Neural progenitor cell (in vitro differentiated cells): ENCODE measurements around the gene VPS33A. TPM values are rescaled to one million over a fixed set of nuclear protein-coding genes. Genes with fewer than 3 reads are reported as not detected.

ENCODE experiments used
- DNase-seq: peaks from one replicate; pipeline ENCODE4 v3.0.0-alpha.2; 2016; ENCODE audit warnings: low spot score
- H2AFZ ChIP-seq: fragments of 200-600 bp; sonication (generic); replicated peaks from 2 replicates; pipeline ENCODE4 v1.6.1; 2016; ENCODE audit warnings: antibody characterized with exemption
- H3F3A ChIP-seq: fragments of 200-600 bp; sonication (generic); 2 replicates; pipeline ENCODE4 v1.6.1; 2016; ENCODE audit warnings: antibody characterized with exemption, low read depth
- H3K27ac ChIP-seq: fragments of 200-600 bp; sonication (generic); 2 replicates; pipeline ENCODE4 v1.5.1; 2016; ENCODE audit warnings: mild to moderate bottlenecking
- H3K27me3 ChIP-seq: fragments of 200-600 bp; sonication (generic); 2 replicates; pipeline ENCODE4 v1.6.1; 2016; ENCODE audit warnings: mild to moderate bottlenecking, moderate library complexity
- H3K36me3 ChIP-seq: fragments of 200-600 bp; sonication (generic); 2 replicates; pipeline ENCODE4 v1.5.1; 2016
- H3K4me1 ChIP-seq: fragments of 200-600 bp; sonication (generic); 2 replicates; pipeline ENCODE4 v1.6.1; 2016; ENCODE audit warnings: mixed run types
- H3K4me2 ChIP-seq: fragments of 200-600 bp; sonication (generic); 2 replicates; pipeline ENCODE4 v1.6.1; 2016
- H3K4me3 ChIP-seq: fragments of 200-600 bp; sonication (generic); 2 replicates; pipeline ENCODE4 v1.5.1; 2016
- H3K79me2 ChIP-seq: fragments of 200-600 bp; sonication (generic); 2 replicates; pipeline ENCODE4 v1.6.1; 2016; ENCODE audit warnings: low read depth
- H3K9ac ChIP-seq: fragments of 200-600 bp; sonication (generic); 2 replicates; pipeline ENCODE4 v1.6.1; 2016
- H3K9me3 ChIP-seq: fragments of 200-600 bp; sonication (generic); 2 replicates; pipeline ENCODE4 v1.5.1; 2016; ENCODE audit warnings: low read depth
- H4K20me1 ChIP-seq: fragments of 200-600 bp; sonication (generic); 2 replicates; pipeline ENCODE4 v1.6.1; 2016; ENCODE audit warnings: low read depth
- H3K27ac Mint-ChIP-seq: 3 replicates; pipeline ENCODE4 v1.8.0; 2021; ENCODE audit warnings: mixed read lengths
- H3K27me3 Mint-ChIP-seq: 2 replicates; pipeline ENCODE4 v1.8.0; 2022; ENCODE audit warnings: low read depth, mild to moderate bottlenecking, inconsistent platforms, moderate library complexity, mixed read lengths; ENCODE audit not compliant: insufficient read depth
- H3K36me3 Mint-ChIP-seq: 3 replicates; pipeline ENCODE4 v1.8.0; 2021; ENCODE audit warnings: mixed read lengths
- H3K4me1 Mint-ChIP-seq: 3 replicates; pipeline ENCODE4 v1.8.0; 2021; ENCODE audit warnings: mixed read lengths
- H3K4me3 Mint-ChIP-seq: 3 replicates; pipeline ENCODE4 v1.8.0; 2021; ENCODE audit warnings: mild to moderate bottlenecking, moderate library complexity, mixed read lengths
- H3K9me3 Mint-ChIP-seq: 3 replicates; pipeline ENCODE4 v1.8.0; 2020; ENCODE audit warnings: mixed read lengths
- EZH2 ChIP-seq: fragments of 200-600 bp; sonication (generic); IDR thresholded peaks from 2 replicates; pipeline ENCODE4 v1.6.1; 2017; ENCODE audit warnings: antibody characterized with exemption, mild to moderate bottlenecking, moderate library complexity
- EZH2phosphoT487 ChIP-seq: fragments of 200-600 bp; sonication (generic); IDR thresholded peaks from 2 replicates; pipeline ENCODE4 v1.6.1; 2017; ENCODE audit warnings: antibody characterized with exemption
- total RNA-seq: library from RNA; depleted of rRNA; stranded (reverse); fragments of >200 nt; gene quantifications from 2 replicates; pipeline ENCODE4 v1.2.3, GENCODE V29; 2015; ENCODE audit warnings: low replicate concordance
- TF ChIP-seq, protein P1 (sequence below): fragments of 200-600 bp; sonication (generic); IDR thresholded peaks from 2 replicates; pipeline ENCODE4 v1.5.1; 2017; ENCODE audit warnings: antibody characterized with exemption, mild to moderate bottlenecking

Gene VPS33A
- total RNA-seq, 1 donor from 2014 or later: 42.0 TPM

DNA sequence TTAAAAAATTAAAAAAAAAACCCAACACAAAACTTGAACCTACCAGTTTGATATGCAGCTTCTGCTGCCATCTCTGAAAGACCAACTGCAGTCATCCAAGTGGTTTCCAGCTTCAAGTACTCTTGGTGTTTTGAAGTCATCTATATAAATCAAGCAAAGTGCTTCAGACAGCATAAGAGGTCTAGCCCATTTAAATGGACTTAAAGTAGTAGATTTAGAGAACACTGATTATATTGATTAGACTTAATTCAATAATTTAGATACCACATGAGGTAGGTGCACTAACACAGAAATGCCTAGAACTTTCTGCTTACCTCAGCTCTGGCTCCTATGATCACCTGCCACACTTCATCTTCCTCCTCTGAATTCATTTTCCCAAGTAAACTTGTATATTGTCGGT is 49.8 kb downstream of the VPS33A start:
- H3K9me3 ChIP-seq: no peaks in the 10 kb centered on the region
- Mint-ChIP-seq H3K27ac (no peak overlapping the region), H3K9me3 (no peaks in the 10 kb centered on the region), H3K27me3 (no peaks in the 10 kb centered on the region), H3K4me1 (no peaks in the 10 kb centered on the region), H3K36me3 (peaks cover 22% of the 10 kb centered on the region), H3K4me3 (no peak overlapping the region)
- H3K4me2 ChIP-seq: no peak overlapping the region
- peaks cover 5% of the 10 kb centered on the region for H3F3A ChIP-seq
- H3K4me1 ChIP-seq: no peaks in the 10 kb centered on the region
- DNase-seq: no peak
- no peak overlapping the region for H3K4me3 ChIP-seq
- H3K9ac ChIP-seq: no peak overlapping the region
- TF ChIP-seq, protein P1, sequence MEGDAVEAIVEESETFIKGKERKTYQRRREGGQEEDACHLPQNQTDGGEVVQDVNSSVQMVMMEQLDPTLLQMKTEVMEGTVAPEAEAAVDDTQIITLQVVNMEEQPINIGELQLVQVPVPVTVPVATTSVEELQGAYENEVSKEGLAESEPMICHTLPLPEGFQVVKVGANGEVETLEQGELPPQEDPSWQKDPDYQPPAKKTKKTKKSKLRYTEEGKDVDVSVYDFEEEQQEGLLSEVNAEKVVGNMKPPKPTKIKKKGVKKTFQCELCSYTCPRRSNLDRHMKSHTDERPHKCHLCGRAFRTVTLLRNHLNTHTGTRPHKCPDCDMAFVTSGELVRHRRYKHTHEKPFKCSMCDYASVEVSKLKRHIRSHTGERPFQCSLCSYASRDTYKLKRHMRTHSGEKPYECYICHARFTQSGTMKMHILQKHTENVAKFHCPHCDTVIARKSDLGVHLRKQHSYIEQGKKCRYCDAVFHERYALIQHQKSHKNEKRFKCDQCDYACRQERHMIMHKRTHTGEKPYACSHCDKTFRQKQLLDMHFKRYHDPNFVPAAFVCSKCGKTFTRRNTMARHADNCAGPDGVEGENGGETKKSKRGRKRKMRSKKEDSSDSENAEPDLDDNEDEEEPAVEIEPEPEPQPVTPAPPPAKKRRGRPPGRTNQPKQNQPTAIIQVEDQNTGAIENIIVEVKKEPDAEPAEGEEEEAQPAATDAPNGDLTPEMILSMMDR: no peak
- TF ChIP-seq EZH2 (no peak), EZH2phosphoT487 (no peak)
- peaks cover 41% of the 10 kb centered on the region for H3K79me2 ChIP-seq
- no peaks in the 10 kb centered on the region for H3K27me3 ChIP-seq
- H4K20me1 ChIP-seq: peaks cover 6% of the 10 kb centered on the region
- peaks cover 34% of the 10 kb centered on the region for H3K36me3 ChIP-seq
- H3K27ac ChIP-seq: no peak overlapping the region
- no peak overlapping the region for H2AFZ ChIP-seq

DNA sequence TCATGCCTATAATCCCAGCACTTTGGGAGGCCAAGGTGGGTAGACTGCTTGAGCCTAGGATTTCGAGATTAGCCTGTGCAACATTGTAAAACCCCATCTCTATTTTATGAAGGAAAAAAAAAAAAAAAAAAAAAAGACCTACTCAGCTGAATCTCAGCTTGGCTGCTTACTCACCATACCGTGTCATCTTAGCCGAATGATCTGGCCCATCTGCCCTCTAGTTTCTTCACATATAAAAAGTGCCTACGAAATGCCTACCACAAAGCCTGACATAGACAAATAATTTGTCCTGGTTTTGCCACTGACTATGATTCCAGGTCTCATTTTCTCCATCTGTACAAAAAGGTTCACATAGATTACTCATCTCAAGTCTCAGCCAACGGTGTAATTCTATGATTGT is 50.5 kb downstream of the VPS33A start:
- Mint-ChIP-seq H3K4me3 (no peak overlapping the region), H3K9me3 (no peaks in the 10 kb centered on the region), H3K36me3 (peaks cover 18% of the 10 kb centered on the region), H3K4me1 (no peaks in the 10 kb centered on the region), H3K27ac (no peak overlapping the region), H3K27me3 (no peaks in the 10 kb centered on the region)
- Histone ChIP-seq H3K36me3 (peaks cover 33% of the 10 kb centered on the region), H4K20me1 (peaks cover 6% of the 10 kb centered on the region), H3K4me2 (no peak overlapping the region), H3F3A (peaks cover 5% of the 10 kb centered on the region), H3K27me3 (no peaks in the 10 kb centered on the region), H3K4me1 (no peaks in the 10 kb centered on the region), H3K9ac (no peak overlapping the region), H3K27ac (no peak overlapping the region), H3K79me2 (peaks cover 34% of the 10 kb centered on the region), H3K9me3 (no peaks in the 10 kb centered on the region), H3K4me3 (no peak overlapping the region), H2AFZ (no peak overlapping the region)
- DNase-seq: no peak
- TF ChIP-seq EZH2: no peak
- TF ChIP-seq EZH2phosphoT487: no peak
- TF ChIP-seq, protein P1: no peak

DNA sequence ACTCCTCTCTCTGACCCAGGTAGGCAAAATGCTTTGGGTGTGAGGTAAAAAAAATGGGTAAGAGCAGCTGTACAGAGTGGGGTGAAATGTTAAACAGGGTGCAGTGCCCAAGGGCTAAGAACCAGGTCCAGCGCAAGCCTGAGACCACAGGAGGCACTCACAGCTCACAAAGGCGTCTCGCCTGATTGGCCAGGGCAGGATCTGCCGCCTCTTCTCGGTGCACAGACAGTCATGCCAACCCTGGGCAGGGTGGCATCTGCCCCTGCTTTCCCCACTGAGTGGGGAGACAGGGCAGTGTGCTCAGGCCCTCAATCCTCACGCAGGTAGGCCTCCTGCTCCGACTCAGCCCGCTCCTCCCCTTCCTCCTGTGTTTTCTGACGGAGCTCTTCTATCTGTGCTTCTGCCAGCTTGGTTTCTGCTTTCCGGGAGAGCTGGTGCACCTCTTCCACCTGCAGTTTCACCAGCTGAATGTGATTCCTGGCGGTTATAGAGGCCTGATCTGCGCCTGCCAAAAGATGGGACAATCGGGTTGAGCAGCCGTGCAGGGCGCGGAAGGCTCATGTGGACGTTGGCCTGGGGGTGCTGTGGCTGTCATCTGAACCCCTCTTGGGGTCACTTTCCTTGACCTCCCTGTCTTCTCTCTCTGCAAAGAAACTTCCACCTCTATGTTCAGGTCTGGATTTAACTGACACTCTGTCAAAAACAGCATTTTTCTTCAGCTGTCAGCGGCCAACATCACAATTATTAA is 58.0 kb downstream of the VPS33A start:
- H3K9me3 Mint-ChIP-seq: no peaks in the 10 kb centered on the region
- H3F3A ChIP-seq: peaks cover 50% of the 10 kb centered on the region
- peaks cover 48% of the 10 kb centered on the region for H4K20me1 ChIP-seq
- H3K4me1 ChIP-seq: no peaks in the 10 kb centered on the region
- peaks cover 19% of the 10 kb centered on the region for H3K36me3 ChIP-seq
- TF ChIP-seq EZH2phosphoT487: no peak
- no peak for TF ChIP-seq EZH2
- TF ChIP-seq, protein P1: no peak
- peaks cover 9% of the 10 kb centered on the region for H3K4me1 Mint-ChIP-seq
- DNase-seq: no peak
- H3K27me3 Mint-ChIP-seq: peaks cover 22% of the 10 kb centered on the region
- H3K9me3 ChIP-seq: no peaks in the 10 kb centered on the region
- no peak overlapping the region for H3K27ac Mint-ChIP-seq
- no peak overlapping the region for H3K9ac ChIP-seq
- peaks cover 34% of the 10 kb centered on the region for H3K27me3 ChIP-seq
- no peak overlapping the region for H3K27ac ChIP-seq
- H3K36me3 Mint-ChIP-seq: peaks cover 20% of the 10 kb centered on the region
- H2AFZ ChIP-seq: no peak overlapping the region
- no peaks in the 10 kb centered on the region for H3K79me2 ChIP-seq
- no peak overlapping the region for H3K4me3 Mint-ChIP-seq
- H3K4me2 ChIP-seq: no peak overlapping the region
- no peak overlapping the region for H3K4me3 ChIP-seq
